Activated CD4-positive, alpha-beta T cell treated with anti-CD3 and anti-CD28 coated beads, Interleukin-2, amount 50 U/mL, for 48 hours (primary cell): Measurements from ENCODE around the gene RELN.

Source experiments
- DNase-seq, 2 experiments: peaks; one replicate each; pipeline ENCODE4 v3.0.0-alpha.2; 2020

Gene RELN

GRCh38 chr7:103711413-103711812, 278.0 kb downstream of the RELN start:
- DNase-seq: no peak

GRCh38 chr7:103710247-103710646, 279.2 kb downstream of the RELN start:
- DNase-seq: no peak

- no peak for DNase-seq
Observed at GRCh38 chr7:103706805-103707204, 282.7 kb downstream of the RELN start.

GRCh38 chr7:103705542-103705941, 283.9 kb downstream of the RELN start:
- DNase-seq: no peak

DNA sequence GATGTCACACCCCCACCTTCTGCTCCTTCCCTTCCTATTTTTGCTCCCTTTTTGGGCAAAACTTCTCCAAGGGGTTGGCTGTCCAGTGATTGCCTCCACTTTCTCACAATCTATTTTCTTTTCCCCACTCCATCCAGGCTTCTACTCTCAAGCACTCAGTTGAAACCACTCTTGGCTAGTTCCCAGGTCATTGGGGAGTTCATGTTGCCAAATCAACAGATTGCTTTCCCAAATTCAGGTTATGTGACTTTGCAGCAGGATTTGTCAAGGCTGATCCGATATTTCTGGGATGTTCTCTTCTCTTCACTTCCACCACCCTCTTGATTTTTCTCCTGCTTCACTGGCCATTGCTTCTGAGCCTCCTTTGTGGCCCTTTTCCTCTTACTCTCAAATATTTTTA, 284.8 kb downstream of the RELN start:
- no peak for DNase-seq

- no peak for DNase-seq
Observed at GRCh38 chr7:103702982-103703381, 286.5 kb downstream of the RELN start.

- DNase-seq: no peak
Observed at GRCh38 chr7:103702454-103702853, 287.0 kb downstream of the RELN start.

DNA sequence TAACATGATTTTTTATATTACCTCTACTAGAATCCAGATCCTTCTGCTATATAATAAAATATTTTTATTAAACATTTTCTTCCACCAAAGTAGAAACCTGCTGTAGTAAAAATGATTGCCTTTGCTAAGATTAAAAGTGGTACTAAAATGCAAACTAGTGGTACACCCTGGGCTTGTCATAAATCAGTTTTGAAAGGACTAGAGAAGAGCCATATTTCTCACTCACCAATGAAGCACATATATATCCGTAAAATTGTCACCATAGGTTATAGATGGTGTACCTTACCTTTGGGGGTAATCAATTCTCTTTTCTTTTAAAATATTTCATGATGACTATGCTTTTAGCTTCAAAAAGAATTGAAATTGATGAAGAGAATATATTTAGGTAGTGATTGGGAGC, 290.4 kb downstream of the RELN start:
- DNase-seq: no peak

DNA sequence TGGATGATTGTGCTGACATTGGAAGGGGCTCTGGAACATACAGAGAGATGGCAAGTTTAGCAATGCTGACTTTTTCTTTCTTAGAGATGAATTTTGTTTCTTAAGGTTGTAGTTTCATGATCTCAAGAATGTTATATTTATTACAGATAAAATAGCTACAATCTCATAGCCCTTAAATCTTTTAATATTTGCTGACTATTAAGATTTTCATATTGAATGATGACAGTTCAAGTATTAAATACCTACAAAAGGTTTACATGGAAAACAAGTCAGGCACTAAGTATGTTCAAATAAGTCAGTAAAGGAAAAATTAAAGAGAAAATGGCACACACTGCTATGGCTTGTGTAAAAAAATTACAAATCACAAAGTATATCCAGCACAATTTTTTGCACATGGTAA, 291.4 kb downstream of the RELN start:
- no peak for DNase-seq

- no peak for DNase-seq
Observed at GRCh38 chr7:103695521-103695920, 293.9 kb downstream of the RELN start.

DNA sequence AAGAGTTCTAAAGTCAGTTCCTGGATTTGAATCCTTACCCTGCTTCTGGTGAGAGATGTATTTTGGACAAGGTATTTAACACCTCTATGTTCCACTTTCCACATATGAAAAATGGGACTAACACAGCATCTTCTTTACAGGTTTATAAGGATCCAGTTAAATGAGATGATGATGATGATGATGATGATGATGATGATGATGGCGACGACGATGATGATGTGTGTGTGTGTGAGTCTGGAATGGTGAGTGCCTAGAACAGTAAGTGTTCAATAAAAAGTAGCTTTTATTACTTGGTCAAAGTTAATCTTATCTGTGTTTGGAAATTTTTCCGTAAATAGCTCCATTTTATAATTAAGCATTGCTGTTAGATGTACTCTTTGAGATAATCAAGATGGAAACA, 295.2 kb downstream of the RELN start:
- DNase-seq: no peak

DNA sequence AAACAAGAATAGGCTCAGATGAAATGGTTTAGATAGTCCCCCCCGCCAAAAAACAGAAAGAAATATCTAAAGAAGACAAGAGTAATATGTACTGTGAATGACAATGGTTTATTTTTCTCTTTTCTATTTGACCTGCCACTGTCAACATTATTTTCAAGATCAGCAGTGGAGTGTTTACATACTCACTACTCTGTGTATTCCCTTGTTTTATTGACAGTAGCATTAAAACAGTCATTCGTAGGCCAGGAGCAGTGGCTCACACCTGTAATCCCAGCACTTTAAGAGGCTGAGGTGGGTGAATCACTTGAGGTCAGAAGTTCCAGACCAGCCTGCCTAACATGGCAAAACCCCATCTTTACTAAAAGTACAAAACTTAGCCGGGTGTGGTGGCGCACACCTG, 298.2 kb downstream of the RELN start:
- no peak for DNase-seq

GRCh38 chr7:103690242-103690974, 299.1 kb downstream of the RELN start:
- DNase-seq: no peak

DNA sequence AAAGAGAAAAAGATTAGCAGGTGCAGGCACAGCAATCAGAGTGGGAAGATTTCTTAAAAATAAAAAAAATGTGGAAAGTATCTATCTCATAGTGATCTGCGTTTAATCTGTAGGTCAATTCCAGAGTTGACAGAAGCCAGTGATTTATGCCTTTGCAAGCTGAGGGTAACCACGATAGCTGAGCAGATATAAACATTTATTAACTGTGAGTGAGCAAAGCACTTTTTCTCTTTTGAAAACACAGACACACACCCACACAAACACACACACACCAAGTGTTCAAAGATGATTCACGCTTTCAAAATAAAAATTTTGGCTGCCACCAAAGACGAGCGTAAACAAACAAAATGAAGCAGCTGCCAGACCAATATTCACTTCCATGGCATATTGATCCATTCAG, 300.2 kb downstream of the RELN start:
- no peak for DNase-seq

DNA sequence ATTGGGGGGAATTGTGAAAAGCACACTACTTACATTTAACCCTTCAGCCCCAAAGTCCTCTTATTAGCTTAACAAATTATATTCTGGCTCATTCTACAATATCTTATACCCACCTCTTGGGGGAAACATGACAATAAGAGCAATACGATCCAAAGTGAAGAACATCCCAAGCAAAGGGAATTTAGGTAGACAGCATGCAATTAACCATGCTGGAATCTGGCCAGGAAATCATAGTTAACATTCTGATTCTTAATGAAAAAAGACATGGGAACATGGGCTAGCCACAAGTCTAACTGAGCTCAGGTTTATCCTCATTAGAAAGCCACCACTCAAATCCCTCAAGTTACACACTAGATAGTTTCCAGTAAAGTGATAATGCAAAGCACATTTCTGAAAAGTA, 301.5 kb downstream of the RELN start:
- no peak for DNase-seq

DNA sequence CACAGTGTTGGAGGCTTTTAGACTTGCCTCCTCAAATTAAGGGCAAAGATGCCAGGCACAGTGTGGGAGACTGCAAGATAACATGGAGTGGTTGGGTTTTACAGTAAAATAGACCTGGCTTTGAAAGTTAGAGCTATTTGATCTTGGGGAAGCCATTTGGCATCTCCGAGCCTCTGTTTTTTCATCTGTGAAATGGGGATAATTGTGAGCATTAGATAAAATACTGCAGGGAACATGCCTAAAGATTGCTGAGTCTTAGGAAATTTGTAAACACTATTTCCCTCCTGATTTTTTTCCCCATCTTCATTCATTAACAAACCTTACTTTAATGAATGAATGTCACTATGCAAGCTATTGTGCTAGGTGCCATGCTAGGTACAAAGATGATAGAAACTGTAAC, 302.2 kb downstream of the RELN start:
- DNase-seq: no peak

DNA sequence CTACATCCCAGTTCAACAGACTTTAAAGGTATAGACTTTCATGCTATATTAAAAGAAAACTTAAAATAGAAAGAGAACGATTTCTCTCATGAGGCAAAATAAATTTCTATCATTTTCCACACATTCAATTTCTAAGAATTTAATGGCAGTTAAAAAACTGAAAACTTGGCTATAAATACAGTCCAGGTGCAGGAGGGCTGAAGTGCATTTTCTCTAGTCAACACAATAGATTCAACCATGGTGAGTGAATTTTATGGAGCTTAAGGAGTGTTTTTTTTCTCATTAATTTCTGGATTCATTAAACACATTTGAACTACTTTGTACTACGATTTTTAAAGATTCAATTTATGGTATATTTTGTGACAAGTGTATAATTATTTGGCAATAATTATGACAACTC, 302.7 kb downstream of the RELN start:
- DNase-seq: no peak

GRCh38 chr7:103686064-103686463, 303.4 kb downstream of the RELN start:
- DNase-seq: no peak

- no peak for DNase-seq
Observed at GRCh38 chr7:103685646-103686045, 303.8 kb downstream of the RELN start.

GRCh38 chr7:103683348-103683747, 306.1 kb downstream of the RELN start:
- no peak for DNase-seq

- no peak for DNase-seq
Observed at GRCh38 chr7:103680161-103681144, 309.0 kb downstream of the RELN start.

- no peak for DNase-seq
Observed at GRCh38 chr7:103679151-103680132, 310.0 kb downstream of the RELN start.
